HepG2 (cell line): ENCODE data around the gene SLC1A5. TPM values are rescaled to one million over a fixed set of nuclear protein-coding genes. Genes with fewer than 3 reads are reported as not detected.

Source experiments
- ATAC-seq: fragments of 200-7000 bp; cut with Tn5 transposase; 3 replicates; pipeline ENCODE4 v1.9.1; 2020; ENCODE audit warnings: mild to moderate bottlenecking, moderate library complexity
- BruUV-seq: library from RNA; stranded (reverse); fragments of 400-500 nt; replicated peaks from 2 replicates; lab custom pipeline; 2021; lab: Mats Ljungman, UMichigan
- CTCF ChIA-PET: fragments of 300-600 bp; formaldehyde crosslinking; extraction: SDS; loops from one replicate; lab custom pipeline; 2021; ENCODE audit warnings: low total read pairs, inconsistent platforms, low intra/inter-chr PET ratio; lab: Yijun Ruan, JAX
- POLR2A ChIA-PET: fragments of 350-600 bp; sonication (Branson Sonifier 250); formaldehyde crosslinking; loops from one replicate; lab custom pipeline; 2020; ENCODE audit warnings: antibody characterized with exemption, inconsistent platforms; lab: Yijun Ruan, JAX
- DNase-seq: peaks from one replicate; pipeline ENCODE4 v3.0.0-alpha.2; 2015; ENCODE audit warnings: low spot score
- FAIRE-seq: peaks from 3 replicates; lab custom pipeline; 2011; peaks lifted over from hg19 to GRCh38; lab: Jason Lieb, UNC
- H2AFZ ChIP-seq: one replicate; pipeline ENCODE4 v1.6.1; 2011; ENCODE audit warnings: low read length, inconsistent platforms
- H3K27ac ChIP-seq: fragments of 300-600 bp; 3 replicates; pipeline ENCODE4 v1.8.0; 2011; ENCODE audit warnings: mixed run types, mild to moderate bottlenecking, mixed read lengths, low read length, inconsistent platforms; ENCODE audit not compliant: insufficient read depth; ENCODE audit errors: extremely low read length
- H3K27me3 ChIP-seq, 2 experiments: fragments of 200-600 bp in 1 of 2; 2 replicates in 1 of 2; 3 replicates in 1 of 2; pipeline versions ENCODE4 v1.6.0 to v1.8.0; 2011; ENCODE audit warnings: low read length in 2 of 2, mild to moderate bottlenecking in 2 of 2, moderate library complexity in 2 of 2, inconsistent platforms in 1 of 2; ENCODE audit not compliant: insufficient read depth in 2 of 2, control insufficient read depth in 1 of 2
- H3K36me3 ChIP-seq, 2 experiments: fragments of 200-600 bp in 1 of 2; replicated peaks in 1 of 2; 2 replicates in 1 of 2; 3 replicates in 1 of 2; pipeline versions ENCODE4 v1.5.1 to v1.8.0; 2011; ENCODE audit warnings: low read length in 2 of 2, inconsistent platforms in 1 of 2; ENCODE audit not compliant: insufficient read depth in 2 of 2, control insufficient read depth in 1 of 2
- H3K4me1 ChIP-seq: 2 replicates; pipeline ENCODE4 v1.5.1; 2012; ENCODE audit warnings: low read length, inconsistent platforms; ENCODE audit not compliant: insufficient read depth
- H3K4me2 ChIP-seq: 2 replicates; pipeline ENCODE4 v1.6.0; 2011; ENCODE audit warnings: low read depth, low read length, inconsistent platforms
- H3K4me3 ChIP-seq, 3 experiments: fragments of 200-600 bp in 1 of 3; sonication (generic), shearing (Covaris generic) in 1 of 3; replicated peaks in 1 of 3; 2 replicates each; pipeline ENCODE4 v1.5.1; 2011 to 2016; ENCODE audit warnings: low read length in 3 of 3, inconsistent platforms in 2 of 3, low read depth in 2 of 3, mild to moderate bottlenecking in 2 of 3, control low read depth in 1 of 3, mixed read lengths in 1 of 3; ENCODE audit not compliant: insufficient read depth in 1 of 3
- H3K79me2 ChIP-seq: one replicate; pipeline ENCODE4 v1.6.1; 2011; ENCODE audit warnings: low read length, inconsistent platforms; ENCODE audit not compliant: insufficient read depth
- H3K9ac ChIP-seq: 2 replicates; pipeline ENCODE4 v1.6.0; 2011; ENCODE audit warnings: mild to moderate bottlenecking, low read depth, low read length, inconsistent platforms; ENCODE audit not compliant: insufficient read depth
- H3K9me3 ChIP-seq: 2 replicates; pipeline ENCODE4 v1.5.1; 2012; ENCODE audit warnings: mild to moderate bottlenecking, low read length
- H4K20me1 ChIP-seq: 2 replicates; pipeline ENCODE4 v1.6.0; 2011; ENCODE audit warnings: inconsistent platforms, mild to moderate bottlenecking, low read length, moderate library complexity; ENCODE audit not compliant: insufficient read depth
- CENPT ChIP-seq: sonication (generic); formaldehyde crosslinking; IDR thresholded peaks from 2 replicates; pipeline ENCODE4 v1.8.0; 2022; ENCODE audit warnings: low read depth, mild to moderate bottlenecking, moderate library complexity, missing genetic modification reagents
- DZIP1 ChIP-seq: sonication (generic); formaldehyde crosslinking; IDR thresholded peaks from 2 replicates; pipeline ENCODE4 v1.5.0; 2020; ENCODE audit warnings: mild to moderate bottlenecking, missing genetic modification reagents
- EEA1 ChIP-seq: sonication (generic); formaldehyde crosslinking; IDR thresholded peaks from 2 replicates; pipeline ENCODE4 v1.5.1; 2020; ENCODE audit warnings: mild to moderate bottlenecking, missing genetic modification reagents, borderline replicate concordance
- HES4 ChIP-seq: sonication (generic); formaldehyde crosslinking; IDR thresholded peaks from 2 replicates; pipeline ENCODE4 v1.9.0; 2021; ENCODE audit warnings: mild to moderate bottlenecking, missing genetic modification reagents, borderline replicate concordance
- HOXA7 ChIP-seq: sonication (generic); formaldehyde crosslinking; IDR thresholded peaks from 2 replicates; pipeline ENCODE4 v1.8.1; 2022; ENCODE audit warnings: mild to moderate bottlenecking, missing genetic modification reagents, moderate library complexity
- IKZF4 ChIP-seq: sonication (generic); formaldehyde crosslinking; IDR thresholded peaks from 2 replicates; pipeline ENCODE4 v1.5.1; 2020; ENCODE audit warnings: borderline replicate concordance, mild to moderate bottlenecking, low read depth, missing genetic modification reagents; ENCODE audit errors: not compliant biosample characterization
- KDM6A ChIP-seq: IDR thresholded peaks from 2 replicates; pipeline ENCODE4 v1.6.1; 2016; ENCODE audit warnings: low read depth
- SUZ12 ChIP-seq: fragments of 150-350 bp; IDR thresholded peaks from 2 replicates; pipeline ENCODE4 v1.6.1; 2014; ENCODE audit warnings: low read depth, low read length
- ZBTB7A ChIP-seq: sonication (generic); formaldehyde crosslinking; IDR thresholded peaks from 2 replicates; pipeline ENCODE4 v1.8.0; 2022; ENCODE audit warnings: mild to moderate bottlenecking, missing genetic modification reagents
- ZBTB8A ChIP-seq: sonication (generic); formaldehyde crosslinking; IDR thresholded peaks from 2 replicates; pipeline ENCODE4 v1.4.0; 2020; ENCODE audit warnings: mild to moderate bottlenecking, low read depth, missing genetic modification reagents, borderline replicate concordance
- WGBS: methylation state at CpG from one replicate; pipeline ENCODE4 v1.1.6; 2017; ENCODE audit warnings: low lambda C conversion rate; 5-methylcytosine and 5-hydroxymethylcytosine counted together
- in situ Hi-C: cut with HindIII; loops from 2 replicates; pipeline ENCODE4 v1.10.0; 2017; ENCODE audit warnings: low pct_unique_long_range_greater_than_20kb; ENCODE audit not compliant: extremely low pct_ligation_motif_present
- intact Hi-C: fragments of 100-400 bp; cut with micrococcal nuclease; formaldehyde crosslinking; loops from one replicate; pipeline ENCODE4 v1.10.0; 2022; ENCODE audit not compliant: unreplicated experiment
- polyA plus RNA-seq, 8 experiments: library from polyadenylated mRNA; depleted of rRNA in 3 of 8; stranded (reverse) in 7 of 8; unstranded in 1 of 8; fragments of >200 nt; fragmentation: Illumina TruSeq in 4 of 8; extraction: Trizol in 4 of 8; gene quantifications; 2 replicates each; pipeline versions ENCODE4 v1.2.1 to v1.2.3, GENCODE V29; 2011 to 2016; ENCODE audit warnings: low read depth in 4 of 8, missing spikeins in 1 of 8, mixed read lengths in 1 of 8; ENCODE audit not compliant: insufficient read depth in 1 of 8
- total RNA-seq, 5 experiments: library from RNA; depleted of rRNA; stranded (reverse); fragments of >200 nt; fragmentation: Illumina TruSeq; extraction: Trizol; gene quantifications; 2 replicates each; pipeline ENCODE4 v1.2.3, GENCODE V29; 2016; ENCODE audit warnings: low read depth in 1 of 5

Gene SLC1A5
- total and polyA plus RNA-seq, 2 of the 13 experiments (the other 11 are each of a cell fraction or from before 2014, with no cell fraction given) = 120 to 159 TPM

GRCh38 chr19:46756544-46756888 lies 31.9 kb downstream of the SLC1A5 start:
- no peak overlapping the region for H3K27ac ChIP-seq
- no peaks in the 10 kb centered on the region for H4K20me1 ChIP-seq
- H3K4me3 ChIP-seq = no peak overlapping the region
- intact Hi-C loops (loop anchor here (5.0 kb wide), 1 partner anchor 86 kb away; no protein-coding TSS in a partner anchor), in situ Hi-C loops (no loop called here)
- no peak overlapping the region for H3K9ac ChIP-seq
- DNase-seq (no peak), FAIRE-seq (no peak), ATAC-seq (no peak)
- TF ChIP-seq ZBTB7A (CRISPR knock-in tag) (no peak), ZBTB8A (CRISPR knock-in tag) (no peak), KDM6A (CRISPR knock-in tag) (no peak), SUZ12 (no peak), HES4 (CRISPR knock-in tag) (no peak), IKZF4 (no peak), HOXA7 (no peak), EEA1 (no peak), DZIP1 (CRISPR knock-in tag) (no peak), CENPT (CRISPR knock-in tag) (no peak)
- H3K4me2 ChIP-seq = no peak overlapping the region
- no TSS peak for BruUV-seq
- H3K79me2 ChIP-seq = no peaks in the 10 kb centered on the region
- H3K27me3 ChIP-seq = no peaks in the 10 kb centered on the region
- 97% methylated on average over 24 of the region's 30 CpGs for WGBS
- peaks cover 24% of the 10 kb centered on the region for H3K4me1 ChIP-seq
- ChIA-PET POLR2A (no interaction called here), CTCF (interaction anchor here (1.3 to 2.1 kb wide), 2 partner anchors 10 to 84 kb away, joined by 8 to 21 read pairs; no protein-coding TSS in a partner anchor)
- H2AFZ ChIP-seq = no peak overlapping the region
- H3K36me3 ChIP-seq = 0 out of 5 replicates have a peak, but pooled peaks cover 0 to 4% of the 10 kb centered on the region in 2 experiments
- H3K9me3 ChIP-seq = no peaks in the 10 kb centered on the region
